Esophagus mucosa (tissue), 1 donor: ENCODE data around the gene UBA1. TPM values are rescaled to one million over a fixed set of nuclear protein-coding genes. Genes with fewer than 3 reads are reported as not detected.

ENCODE experiments used
- ATAC-seq: fragments of 200-7000 bp; cut with Tn5 transposase; one replicate; pipeline ENCODE4 v1.9.1; 2020
- total RNA-seq: library from RNA; stranded (reverse); gene quantifications from one replicate; pipeline ENCODE4 v1.2.4, GENCODE V29; 2023
- donor health status: DM: yes; HTN: yes; CAD: no.

UBA1 gene
- 190 TPM for total RNA-seq

GRCh38 chrX:47193475-47194193 lies at the start of gene UBA1:
UBA1 (plus strand) TSS chrX:47193829; CDS start chrX:47198803, 4,974 bp downstream.
- ATAC-seq: peak; percentile 92

DNA sequence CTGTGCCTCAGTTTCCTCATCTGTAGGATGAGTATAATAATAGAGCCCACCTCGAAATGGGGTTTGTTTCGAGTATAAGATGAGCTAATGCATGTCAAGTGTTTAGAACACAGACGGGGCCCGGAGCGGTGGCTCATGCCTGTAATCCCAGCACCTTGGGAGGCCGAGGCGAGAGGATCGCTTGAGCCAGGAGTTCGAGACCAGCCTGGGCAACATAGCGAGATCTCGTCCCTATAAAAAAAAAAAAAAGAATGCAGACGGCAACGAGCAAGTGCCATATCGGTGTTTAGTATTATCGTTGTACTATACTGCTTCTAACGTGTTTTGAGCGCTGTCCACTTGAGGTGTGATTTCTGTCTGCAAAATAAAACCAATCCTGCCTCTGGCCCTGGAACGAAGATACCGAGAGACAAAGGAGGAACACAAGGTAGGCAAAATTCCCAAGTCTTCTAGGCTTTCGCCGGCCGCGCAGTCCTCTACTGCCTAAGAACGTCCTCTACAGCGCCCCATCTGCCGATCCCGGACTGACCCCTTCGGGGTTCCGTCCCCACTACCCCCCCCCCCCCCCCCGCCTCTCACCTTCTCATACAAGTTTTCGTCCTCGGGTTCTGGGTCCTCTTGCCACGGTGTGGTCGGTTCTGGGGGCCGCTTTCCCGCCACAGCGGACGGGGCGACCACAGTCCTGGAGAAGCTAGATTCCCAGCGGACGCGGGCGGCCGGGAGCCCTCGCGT lies 49.6 kb upstream of the UBA1 start:
- peak; percentile 13 for ATAC-seq

GRCh38 chrX:47144626-47145394 lies 48.8 kb upstream of the UBA1 start, which contains the start of the genes NDUFB11 and RBM10:
NDUFB11 (minus strand) TSS chrX:47144702; CDS start chrX:47144679, 23 bp downstream.
RBM10 (plus strand) TSS chrX:47145221; CDS start chrX:47147482, 2,261 bp downstream.
- ATAC-seq: peak; percentile 96

DNA sequence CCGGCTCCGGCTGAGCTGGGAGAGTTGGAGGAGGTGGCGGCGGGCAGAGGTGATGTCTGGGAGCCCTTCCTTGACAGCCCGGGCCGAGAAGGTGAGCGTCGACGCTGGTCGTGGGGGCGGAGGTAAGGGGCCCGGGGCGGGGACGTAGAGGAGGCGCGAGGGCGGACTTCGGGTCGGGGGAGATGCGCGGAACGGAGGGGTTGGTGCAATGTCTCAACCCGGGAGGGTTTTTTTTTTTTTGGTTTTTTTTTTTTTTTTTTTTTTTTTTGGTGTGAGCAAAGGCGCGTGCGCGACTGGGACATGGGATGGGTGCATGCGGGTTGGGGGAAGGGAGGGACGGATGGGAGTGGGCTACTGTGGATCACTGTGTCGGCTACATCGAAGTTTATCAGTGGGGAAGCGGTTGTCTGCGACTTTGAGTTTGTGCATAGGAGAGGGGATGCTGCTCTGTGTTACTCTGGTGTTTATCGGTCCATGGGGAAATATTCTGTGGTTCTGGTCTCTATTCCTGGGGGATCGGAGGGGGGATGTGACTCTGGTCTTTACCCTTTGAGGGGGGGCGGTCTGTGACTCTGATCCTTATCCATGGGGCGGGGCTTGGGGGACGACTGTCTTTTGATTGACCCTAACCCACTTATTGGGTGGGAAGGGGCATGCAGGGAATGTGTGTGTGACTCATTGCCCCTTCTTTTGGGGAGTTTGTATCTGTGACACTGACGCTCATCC lies 48.1 kb upstream of the UBA1 start:
- ATAC-seq: peak; percentile 21

DNA sequence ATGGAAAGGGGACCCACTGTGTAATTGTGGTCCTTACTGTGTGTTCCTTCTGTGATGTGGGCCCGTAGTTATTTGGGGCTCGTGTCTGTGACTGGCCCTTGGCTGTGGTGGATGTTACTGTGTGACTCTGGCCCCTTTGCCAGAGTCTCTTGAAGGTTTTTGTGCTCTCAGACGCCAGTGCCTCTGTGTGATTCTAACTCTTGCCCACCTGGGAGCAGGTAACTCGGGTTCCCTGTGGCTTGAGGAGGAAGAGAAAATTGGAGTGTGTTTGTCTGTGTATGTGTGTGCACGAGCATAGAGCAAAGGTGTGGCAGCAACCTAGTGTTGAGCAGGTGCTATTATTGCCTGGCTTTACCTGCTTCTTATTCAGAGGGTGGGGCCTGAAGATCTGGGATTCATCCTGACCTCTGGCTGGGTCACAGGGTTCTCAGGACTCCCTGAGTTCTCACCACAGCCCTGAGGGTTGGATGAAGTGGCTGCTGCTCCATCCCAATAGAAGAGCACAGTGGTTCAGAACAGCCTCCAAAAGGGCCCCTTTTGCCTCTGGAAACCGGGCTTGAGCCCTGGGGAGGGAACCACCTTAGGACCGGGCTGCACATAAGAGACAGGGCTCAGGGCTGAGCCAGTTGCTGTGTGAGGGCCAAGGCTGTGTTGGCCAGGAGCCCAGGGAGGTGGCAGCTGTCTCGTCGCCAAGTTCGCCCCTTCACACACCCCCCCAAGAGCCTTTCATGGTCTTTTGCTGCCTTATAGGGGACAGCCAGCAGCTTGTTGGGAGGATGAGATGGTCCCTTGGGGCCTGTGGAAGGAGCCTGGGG lies 47.3 kb upstream of the UBA1 start:
- ATAC-seq: peak; percentile 57

DNA sequence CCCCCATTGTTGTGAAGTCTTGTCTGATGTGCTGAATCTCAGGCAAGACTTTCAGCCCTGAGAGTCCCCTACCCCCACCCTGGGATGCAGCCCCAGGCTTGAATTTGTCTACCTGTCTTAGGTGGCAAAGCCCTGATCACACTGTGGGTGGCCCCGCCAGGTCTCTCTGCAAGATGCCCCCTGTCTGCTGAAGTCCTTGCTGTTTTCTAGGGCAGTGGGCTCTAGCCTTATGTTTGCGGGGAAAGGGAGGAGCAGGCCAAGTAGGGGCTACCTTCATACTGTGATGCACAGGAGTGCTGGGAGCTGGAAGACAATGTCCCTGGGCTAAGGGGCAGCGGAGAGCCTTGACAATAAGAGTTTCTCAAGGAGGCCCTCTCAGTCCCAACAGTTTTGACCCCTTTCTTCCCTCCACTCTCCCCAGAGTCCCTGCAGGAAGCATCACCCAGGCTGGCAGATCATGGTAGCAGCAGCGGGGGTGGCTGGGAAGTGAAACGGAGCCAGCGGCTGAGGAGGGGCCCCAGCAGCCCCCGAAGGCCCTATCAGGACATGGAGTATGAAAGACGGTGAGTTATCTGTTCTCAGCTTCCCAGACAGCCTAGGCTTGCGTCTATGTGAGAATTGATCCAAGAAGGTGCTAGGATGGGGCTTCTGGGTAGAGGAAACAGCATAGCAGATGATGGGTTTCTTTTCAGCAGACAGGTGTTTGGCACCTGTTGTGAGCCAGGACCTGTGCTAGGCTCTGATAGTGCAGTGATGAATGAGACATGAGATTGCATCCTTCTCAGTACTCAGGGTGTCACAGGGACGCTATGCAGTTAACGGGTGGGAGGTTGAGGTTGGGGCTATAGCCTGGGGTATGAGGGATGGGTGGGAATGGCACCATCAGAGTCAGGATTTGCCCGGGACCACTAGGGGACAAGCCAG lies 46.4 kb upstream of the UBA1 start:
- no peak for ATAC-seq

DNA sequence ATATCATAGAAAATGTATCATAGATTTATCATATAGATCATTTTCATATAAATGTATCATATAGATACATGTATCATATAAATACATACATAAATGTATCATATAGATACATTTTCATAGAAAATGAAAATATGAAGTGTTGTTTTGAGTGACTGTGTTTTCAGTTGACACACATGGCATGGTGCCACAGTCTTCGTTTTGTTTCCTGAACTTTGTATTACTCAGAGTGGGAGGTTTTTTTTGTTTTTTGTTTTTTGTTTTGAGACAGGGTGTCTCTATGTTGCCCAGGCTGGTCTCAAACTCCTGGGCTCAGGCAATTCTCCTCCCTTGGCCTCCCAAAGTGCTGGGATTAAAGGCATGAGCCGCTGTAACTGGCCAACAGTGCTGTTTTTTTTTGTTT lies 44.7 kb upstream of the UBA1 start:
- ATAC-seq: no peak

GRCh38 chrX:47151435-47151834 lies 42.2 kb upstream of the UBA1 start:
- no peak for ATAC-seq

- ATAC-seq: no peak
These were observed 36.8 kb upstream of the UBA1 start for GRCh38 chrX:47156611-47157520.

- no peak for ATAC-seq
These were observed 35.5 kb upstream of the UBA1 start for GRCh38 chrX:47158131-47158530.

DNA sequence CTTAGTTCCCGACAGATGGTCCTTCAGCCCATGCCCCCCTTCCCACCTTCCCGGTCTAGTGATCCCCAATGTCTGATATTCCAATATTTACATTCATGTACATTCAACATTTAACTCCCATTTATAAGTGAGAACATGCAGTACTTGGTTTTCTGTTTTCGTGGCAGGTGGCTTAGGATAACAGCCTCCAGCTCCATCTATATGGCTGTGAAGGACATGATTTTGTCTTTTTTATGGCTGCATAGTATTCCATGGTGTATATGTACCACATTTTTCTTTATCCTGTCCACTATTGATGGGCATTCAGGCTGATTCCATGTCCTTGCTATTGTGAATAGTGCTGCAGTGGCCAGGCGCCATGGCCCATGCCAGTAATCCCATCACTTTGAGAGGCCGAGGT lies 34.8 kb upstream of the UBA1 start:
- ATAC-seq: no peak

DNA sequence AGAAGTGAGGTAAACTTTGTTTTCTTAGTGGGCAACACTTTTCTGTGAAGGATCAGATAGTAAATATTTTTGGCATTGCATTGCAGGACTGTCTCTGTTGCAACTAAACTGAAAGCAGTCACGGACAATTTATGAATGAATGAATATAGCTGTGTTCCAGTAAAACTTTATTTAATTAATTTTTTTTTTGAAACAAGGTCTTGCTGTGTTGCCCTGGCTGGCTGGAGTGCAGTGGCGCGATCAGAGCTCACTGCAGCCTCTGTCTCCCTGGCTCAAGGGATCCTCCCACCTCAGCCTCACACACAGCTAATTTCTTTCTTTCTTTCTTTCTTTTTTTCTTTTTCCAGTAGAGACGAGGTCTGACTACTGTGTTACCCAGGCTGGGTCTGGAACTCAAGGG lies 32.8 kb upstream of the UBA1 start:
- no peak for ATAC-seq

DNA sequence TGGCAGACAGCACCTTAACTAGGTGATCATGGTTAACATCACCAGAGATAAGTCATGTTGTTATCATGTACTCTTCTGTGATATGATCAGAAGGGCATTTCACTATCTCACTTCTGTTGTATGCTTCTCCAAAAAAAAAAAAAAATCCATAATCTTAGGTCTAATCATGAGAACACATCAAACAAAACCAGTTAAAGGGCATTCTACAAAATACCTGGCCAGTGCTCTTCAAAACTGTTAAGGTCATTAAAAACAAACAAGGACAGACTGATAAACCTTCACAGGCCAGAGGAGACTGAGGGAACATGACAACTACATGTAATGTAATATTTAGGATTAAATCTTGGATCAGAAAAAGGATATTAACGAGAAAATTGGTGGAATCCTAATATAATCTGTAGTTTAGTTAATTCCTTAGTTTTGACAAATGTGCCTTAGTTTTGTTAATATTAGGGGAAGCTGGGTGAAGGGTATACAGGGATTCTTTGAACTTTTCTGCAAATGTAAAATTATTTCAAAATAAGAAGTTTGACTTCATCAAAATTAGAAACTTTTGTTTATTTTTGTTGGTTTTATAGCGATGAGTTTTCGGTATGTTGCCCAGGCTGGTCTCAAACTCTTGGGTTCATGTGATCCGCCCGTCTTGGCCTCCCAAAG lies 30.6 kb upstream of the UBA1 start:
- ATAC-seq: no peak

DNA sequence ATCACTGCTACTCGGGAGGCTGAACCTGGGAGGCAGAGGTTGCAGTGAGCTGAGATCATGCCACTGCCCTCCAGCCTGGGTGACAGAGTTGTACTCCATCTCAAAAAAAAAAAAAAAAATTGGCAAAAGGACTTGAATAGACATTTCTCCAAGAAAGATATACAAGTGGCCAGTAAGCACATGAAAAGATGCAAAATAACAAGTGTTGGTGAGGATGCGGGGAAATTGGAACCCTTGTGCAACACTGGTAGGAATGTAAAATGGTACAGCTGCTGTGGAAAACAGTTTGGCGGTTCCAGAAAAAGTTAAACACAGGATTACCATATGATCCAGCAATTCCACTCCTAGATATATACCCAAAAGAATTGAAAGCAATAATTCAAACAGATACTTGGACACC lies 29.2 kb upstream of the UBA1 start:
- no peak for ATAC-seq

DNA sequence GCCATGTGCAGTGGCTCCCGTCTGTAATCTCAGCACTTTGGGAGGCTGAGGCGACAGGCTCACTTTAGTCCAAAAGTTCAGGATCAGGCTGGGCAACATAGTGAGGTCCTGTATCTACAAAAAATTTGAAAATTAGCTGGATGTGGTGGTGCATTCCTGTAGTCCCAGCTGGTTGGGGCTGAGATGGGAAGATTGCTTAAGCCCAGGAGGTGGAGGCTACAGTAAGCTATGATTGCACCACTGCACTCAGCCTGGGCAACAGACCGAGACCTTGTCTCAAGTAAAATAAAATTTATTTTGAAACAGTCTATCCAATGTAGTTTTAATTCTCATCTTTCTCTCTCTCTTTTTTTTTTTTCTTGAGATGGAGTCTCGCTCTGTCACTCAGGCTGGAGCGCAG lies 27.5 kb upstream of the UBA1 start:
- no peak for ATAC-seq

- no peak for ATAC-seq
These were observed 25.0 kb upstream of the UBA1 start for GRCh38 chrX:47168495-47169073.

GRCh38 chrX:47169273-47169672 lies 24.4 kb upstream of the UBA1 start:
- ATAC-seq: peak; percentile 7
